Suprapubic skin (tissue), 4 donors: ENCODE data around the gene MFN2.

ENCODE experiments used
- CTCF ChIP-seq, 2 donors: fragments of 200-600 bp in 1 of 2; fragments of 450-650 bp in 1 of 2; sonication (generic) in 1 of 2; IDR thresholded peaks; one replicate each; pipeline ENCODE4 v1.5.1; 2016 to 2019; ENCODE audit warnings: antibody characterized with exemption in 2 of 2, mild to moderate bottlenecking in 1 of 2, moderate library complexity in 1 of 2
- EP300 ChIP-seq: sonication (generic); formaldehyde crosslinking; IDR thresholded peaks from one replicate; pipeline ENCODE4 v1.6.1; 2017; ENCODE audit warnings: antibody characterized with exemption
- POLR2A ChIP-seq, 2 donors: fragments of 450-650 bp; IDR thresholded peaks; one replicate each; pipeline ENCODE4 v1.6.1; 2017; ENCODE audit warnings: antibody characterized with exemption in 2 of 2, mild to moderate bottlenecking in 2 of 2, moderate library complexity in 2 of 2
- POLR2AphosphoS5 ChIP-seq, 3 donors: sonication (generic); formaldehyde crosslinking; IDR thresholded peaks; one replicate each; pipeline ENCODE4 v1.6.1; 2017; ENCODE audit warnings: antibody characterized with exemption in 3 of 3

GRCh38 chr1:12022036-12022435, 41.8 kb downstream of the MFN2 start:
- no peak for TF ChIP-seq CTCF (IDR thresholded peaks at IDR 0.05)
- TF ChIP-seq POLR2A (IDR thresholded peaks at IDR 0.05) = no peak
- no peak for TF ChIP-seq EP300
- TF ChIP-seq POLR2AphosphoS5 (IDR thresholded peaks at IDR 0.05) = no peak
